ENCODE results near the gene UCK2. TPM values are rescaled to one million over a fixed set of nuclear protein-coding genes. Genes with fewer than 3 reads are reported as not detected.

Gene UCK2
- total RNA-seq, 1 donor from 2014 or later: 14.7 TPM

- Histone ChIP-seq H3K4me3 (no peak overlapping the region), H3K27ac (no peak overlapping the region), H3K36me3 (no peaks in the 10 kb centered on the region), H3K9me3 (no peaks in the 10 kb centered on the region), H3K4me1 (peaks cover 7% of the 10 kb centered on the region), H3K27me3 (no peaks in the 10 kb centered on the region)
- DNase-seq: no peak
- intact Hi-C loops (cut with DNase I): no loop called here
- no peak for ATAC-seq
- TF ChIP-seq, protein P1, sequence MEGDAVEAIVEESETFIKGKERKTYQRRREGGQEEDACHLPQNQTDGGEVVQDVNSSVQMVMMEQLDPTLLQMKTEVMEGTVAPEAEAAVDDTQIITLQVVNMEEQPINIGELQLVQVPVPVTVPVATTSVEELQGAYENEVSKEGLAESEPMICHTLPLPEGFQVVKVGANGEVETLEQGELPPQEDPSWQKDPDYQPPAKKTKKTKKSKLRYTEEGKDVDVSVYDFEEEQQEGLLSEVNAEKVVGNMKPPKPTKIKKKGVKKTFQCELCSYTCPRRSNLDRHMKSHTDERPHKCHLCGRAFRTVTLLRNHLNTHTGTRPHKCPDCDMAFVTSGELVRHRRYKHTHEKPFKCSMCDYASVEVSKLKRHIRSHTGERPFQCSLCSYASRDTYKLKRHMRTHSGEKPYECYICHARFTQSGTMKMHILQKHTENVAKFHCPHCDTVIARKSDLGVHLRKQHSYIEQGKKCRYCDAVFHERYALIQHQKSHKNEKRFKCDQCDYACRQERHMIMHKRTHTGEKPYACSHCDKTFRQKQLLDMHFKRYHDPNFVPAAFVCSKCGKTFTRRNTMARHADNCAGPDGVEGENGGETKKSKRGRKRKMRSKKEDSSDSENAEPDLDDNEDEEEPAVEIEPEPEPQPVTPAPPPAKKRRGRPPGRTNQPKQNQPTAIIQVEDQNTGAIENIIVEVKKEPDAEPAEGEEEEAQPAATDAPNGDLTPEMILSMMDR (IDR thresholded peaks at IDR 0.05): no peak
Observed at GRCh38 chr1:165856606-165857005, 29.2 kb downstream of the UCK2 start.

DNA sequence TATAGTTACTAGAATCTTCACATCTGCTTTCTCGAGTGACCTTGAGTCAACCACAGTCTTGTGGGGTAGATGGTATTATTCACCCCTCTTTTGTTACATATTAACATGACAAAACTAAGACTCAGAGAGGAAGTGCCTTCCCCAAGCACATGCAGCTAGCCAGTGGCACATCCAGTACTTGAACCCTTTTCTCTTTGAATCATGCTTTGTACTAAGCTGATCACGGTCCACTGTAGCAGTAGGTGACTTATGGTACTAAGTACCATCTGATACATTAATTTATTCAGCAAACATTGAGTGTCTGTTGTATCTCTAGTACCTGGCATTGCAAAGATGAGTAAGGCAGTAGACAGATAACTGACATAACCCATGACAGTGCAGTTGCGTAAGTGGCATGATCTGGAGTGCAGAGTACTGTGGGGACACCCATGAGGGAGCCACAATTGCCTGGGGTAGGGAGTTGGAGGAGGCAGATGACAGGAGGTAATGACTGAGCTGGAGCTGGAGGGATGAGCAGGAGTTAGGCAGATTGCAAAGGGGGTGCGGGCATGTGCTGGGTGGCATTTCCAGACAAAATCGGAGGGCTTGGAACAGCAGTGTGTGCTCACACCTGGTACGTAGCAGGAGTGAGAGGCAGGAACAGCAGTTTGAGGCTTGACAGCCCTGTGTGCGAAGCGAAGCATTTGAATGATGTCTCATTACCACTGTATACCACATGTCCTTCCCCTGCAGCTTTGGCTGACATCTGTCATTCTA, 29.8 kb downstream of the UCK2 start:
- H3K27me3 ChIP-seq: no peaks in the 10 kb centered on the region
- H3K4me3 ChIP-seq: no peak overlapping the region
- H3K9me3 ChIP-seq: no peaks in the 10 kb centered on the region
- DNase-seq: no peak
- peak; percentile 24 for ATAC-seq
- no peaks in the 10 kb centered on the region for H3K36me3 ChIP-seq
- TF ChIP-seq, protein P1 (IDR thresholded peaks at IDR 0.05): no peak
- intact Hi-C loops (cut with DNase I): no loop called here
- no peak overlapping the region for H3K27ac ChIP-seq
- H3K4me1 ChIP-seq: peaks cover 11% of the 10 kb centered on the region

DNA sequence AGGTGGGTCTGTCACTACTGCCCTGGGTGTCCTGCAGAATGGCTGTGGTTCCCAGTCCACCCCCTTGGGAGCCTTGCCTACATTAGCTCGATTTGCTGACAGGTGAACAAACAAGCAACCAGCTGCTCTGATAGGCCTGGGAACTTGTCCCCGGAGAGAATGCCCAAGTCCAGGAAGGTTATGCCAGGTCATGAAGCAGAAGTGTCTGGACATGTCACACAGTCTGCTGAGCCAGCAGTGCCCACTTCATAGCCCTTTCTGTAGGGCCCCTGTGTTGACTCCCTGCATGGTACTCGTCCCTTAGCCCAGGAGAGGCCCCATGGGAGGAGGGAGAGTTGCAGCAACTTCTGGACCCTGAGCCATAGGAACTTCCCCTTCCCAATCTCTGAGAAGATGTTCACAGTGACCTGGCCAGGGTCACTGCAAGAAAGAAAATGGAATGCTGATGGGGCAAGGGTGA, 31.0 kb downstream of the UCK2 start:
- Histone ChIP-seq H3K4me3 (no peak overlapping the region), H3K9me3 (no peaks in the 10 kb centered on the region), H3K27ac (no peak overlapping the region), H3K4me1 (peaks cover 12% of the 10 kb centered on the region), H3K36me3 (no peaks in the 10 kb centered on the region), H3K27me3 (no peaks in the 10 kb centered on the region)
- TF ChIP-seq, protein P1 (IDR thresholded peaks at IDR 0.05): no peak
- intact Hi-C loops (cut with DNase I): no loop called here
- DNase-seq (no peak), ATAC-seq (no peak)

- DNase-seq (no peak), ATAC-seq (no peak)
- H3K36me3 ChIP-seq: no peaks in the 10 kb centered on the region
- no peak overlapping the region for H3K4me3 ChIP-seq
- no peak overlapping the region for H3K27ac ChIP-seq
- TF ChIP-seq, protein P1 (IDR thresholded peaks at IDR 0.05): no peak
- H3K4me1 ChIP-seq: peaks cover 6% of the 10 kb centered on the region
- intact Hi-C loops (cut with DNase I): no loop called here
- H3K9me3 ChIP-seq: no peaks in the 10 kb centered on the region
- H3K27me3 ChIP-seq: no peaks in the 10 kb centered on the region
Observed at GRCh38 chr1:165858967-165859845, 31.8 kb downstream of the UCK2 start.

DNA sequence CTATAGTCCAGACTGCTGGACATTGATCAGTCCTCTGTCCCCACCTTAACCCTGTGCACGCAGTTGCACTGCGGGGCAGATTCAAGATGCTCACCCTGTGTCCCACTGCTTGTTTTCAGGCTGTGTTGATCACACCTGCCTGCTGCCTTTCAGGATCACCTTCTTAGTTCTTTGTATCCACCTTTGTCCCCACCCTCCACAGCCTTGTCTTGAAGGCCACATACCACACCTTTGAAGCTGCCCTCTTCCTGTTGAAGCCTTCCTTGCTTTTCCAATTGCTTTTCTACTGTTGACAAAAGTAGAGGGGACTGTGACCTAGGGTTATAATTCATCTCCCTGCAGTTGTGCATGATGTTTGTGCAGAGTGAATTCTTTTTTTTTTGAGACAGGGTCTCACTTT, 32.7 kb downstream of the UCK2 start:
- no peaks in the 10 kb centered on the region for H3K27me3 ChIP-seq
- no peak for DNase-seq
- H3K36me3 ChIP-seq: no peaks in the 10 kb centered on the region
- TF ChIP-seq, protein P1 (IDR thresholded peaks at IDR 0.05): no peak
- no peak overlapping the region for H3K27ac ChIP-seq
- intact Hi-C loops (cut with DNase I): no loop called here
- no peaks in the 10 kb centered on the region for H3K9me3 ChIP-seq
- no peak for ATAC-seq
- H3K4me1 ChIP-seq: peaks cover 5% of the 10 kb centered on the region
- no peak overlapping the region for H3K4me3 ChIP-seq

Data from upper lobe of right lung (tissue), 1 donor.